MM.1S (cell line): Measurements from ENCODE around the gene SPATA22.
"Not testable (repeated sequence)": the region's sequence is repeated elsewhere in the genome, so short reads cannot be mapped to it uniquely, and the experiment has no call there.

Source experiments
- DNase-seq: peaks from one replicate; pipeline ENCODE4 v3.0.0-alpha.2; 2015
- H2AFZ ChIP-seq: fragments of 300-600 bp; sonication (generic); 2 replicates; pipeline ENCODE4 v1.6.0; 2016; ENCODE audit warnings: antibody characterized with exemption, low read length
- H3F3A ChIP-seq: fragments of 300-600 bp; sonication (generic); 2 replicates; pipeline ENCODE4 v1.6.1; 2016; ENCODE audit warnings: mild to moderate bottlenecking, antibody characterized with exemption, low read length, moderate library complexity, mixed read lengths; ENCODE audit not compliant: insufficient read depth
- H3K27ac ChIP-seq: fragments of 300-600 bp; sonication (generic); 2 replicates; pipeline ENCODE4 v1.5.1; 2016; ENCODE audit warnings: mild to moderate bottlenecking, low read length
- H3K27me3 ChIP-seq: fragments of 300-600 bp; sonication (generic); replicated peaks from 2 replicates; pipeline ENCODE4 v1.6.0; 2016; ENCODE audit warnings: low read length; ENCODE audit not compliant: insufficient read depth
- H3K36me3 ChIP-seq: fragments of 300-600 bp; sonication (generic); replicated peaks from 2 replicates; pipeline ENCODE4 v1.6.1; 2016; ENCODE audit warnings: mild to moderate bottlenecking, low read length, mixed read lengths; ENCODE audit not compliant: insufficient read depth
- H3K4me1 ChIP-seq: fragments of 300-600 bp; sonication (generic); 2 replicates; pipeline ENCODE4 v1.6.1; 2016; ENCODE audit warnings: low read length, mixed read lengths
- H3K4me2 ChIP-seq: fragments of 300-600 bp; sonication (generic); 2 replicates; pipeline ENCODE4 v1.6.0; 2016; ENCODE audit warnings: low read depth, low read length
- H3K4me3 ChIP-seq: fragments of 300-600 bp; sonication (generic); 2 replicates; pipeline ENCODE4 v1.5.1; 2016; ENCODE audit warnings: low read length, mixed read lengths
- H3K79me2 ChIP-seq: fragments of 300-600 bp; sonication (generic); 2 replicates; pipeline ENCODE4 v1.6.1; 2016; ENCODE audit warnings: mixed run types, low read length, mixed read lengths
- H3K9ac ChIP-seq: fragments of 300-600 bp; sonication (generic); 2 replicates; pipeline ENCODE4 v1.6.1; 2016; ENCODE audit warnings: low read length, mixed read lengths
- H3K9me2 ChIP-seq: fragments of 300-600 bp; sonication (generic); replicated peaks from 2 replicates; pipeline ENCODE4 v1.6.1; 2016; ENCODE audit warnings: mild to moderate bottlenecking, low read length, mixed read lengths; ENCODE audit not compliant: insufficient read depth
- H3K9me3 ChIP-seq: fragments of 300-600 bp; sonication (generic); replicated peaks from 2 replicates; pipeline ENCODE4 v1.6.1; 2016; ENCODE audit warnings: mild to moderate bottlenecking, low read length, mixed read lengths; ENCODE audit not compliant: insufficient read depth
- H4K20me1 ChIP-seq: fragments of 300-600 bp; sonication (generic); 2 replicates; pipeline ENCODE4 v1.6.1; 2016; ENCODE audit warnings: mild to moderate bottlenecking, low read length, moderate library complexity, mixed read lengths; ENCODE audit not compliant: insufficient read depth
- EZH2 ChIP-seq: fragments of 300-600 bp; sonication (generic); optimal IDR thresholded peaks from 2 replicates; pipeline ENCODE3; 2017; ENCODE audit warnings: low read depth, mild to moderate bottlenecking, antibody characterized with exemption, low read length, mixed read lengths
- EZH2phosphoT487 ChIP-seq: fragments of 300-600 bp; sonication (generic); IDR thresholded peaks from 2 replicates; pipeline ENCODE4 v1.6.1; 2018; ENCODE audit warnings: antibody characterized with exemption, low read length
- TF ChIP-seq, protein P1 (sequence below): fragments of 300-600 bp; sonication (generic); IDR thresholded peaks from 2 replicates; pipeline ENCODE4 v1.5.1; 2016; ENCODE audit warnings: antibody characterized with exemption, low read length, mixed read lengths

Gene SPATA22

DNA sequence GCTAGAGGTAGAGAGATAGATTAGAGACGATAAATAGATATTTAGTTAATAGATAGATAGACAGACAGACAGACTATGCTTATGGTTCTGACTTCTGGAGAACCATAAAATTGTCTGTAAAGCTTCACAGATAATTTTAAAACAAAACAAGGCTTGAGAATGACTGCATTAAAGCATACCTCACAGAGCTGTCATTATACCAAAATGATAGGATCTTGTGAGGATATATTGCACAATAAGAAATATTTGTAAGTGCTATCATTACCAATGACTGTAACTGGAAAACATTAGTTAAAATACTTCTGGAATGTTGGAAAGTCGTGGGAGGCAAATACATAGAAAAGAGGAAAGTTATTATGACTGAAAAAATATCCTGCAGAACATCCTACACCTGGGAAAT lies 69.8 kb downstream of the SPATA22 start:
- TF ChIP-seq EZH2 (no peak), EZH2phosphoT487 (no peak)
- TF ChIP-seq, protein P1, sequence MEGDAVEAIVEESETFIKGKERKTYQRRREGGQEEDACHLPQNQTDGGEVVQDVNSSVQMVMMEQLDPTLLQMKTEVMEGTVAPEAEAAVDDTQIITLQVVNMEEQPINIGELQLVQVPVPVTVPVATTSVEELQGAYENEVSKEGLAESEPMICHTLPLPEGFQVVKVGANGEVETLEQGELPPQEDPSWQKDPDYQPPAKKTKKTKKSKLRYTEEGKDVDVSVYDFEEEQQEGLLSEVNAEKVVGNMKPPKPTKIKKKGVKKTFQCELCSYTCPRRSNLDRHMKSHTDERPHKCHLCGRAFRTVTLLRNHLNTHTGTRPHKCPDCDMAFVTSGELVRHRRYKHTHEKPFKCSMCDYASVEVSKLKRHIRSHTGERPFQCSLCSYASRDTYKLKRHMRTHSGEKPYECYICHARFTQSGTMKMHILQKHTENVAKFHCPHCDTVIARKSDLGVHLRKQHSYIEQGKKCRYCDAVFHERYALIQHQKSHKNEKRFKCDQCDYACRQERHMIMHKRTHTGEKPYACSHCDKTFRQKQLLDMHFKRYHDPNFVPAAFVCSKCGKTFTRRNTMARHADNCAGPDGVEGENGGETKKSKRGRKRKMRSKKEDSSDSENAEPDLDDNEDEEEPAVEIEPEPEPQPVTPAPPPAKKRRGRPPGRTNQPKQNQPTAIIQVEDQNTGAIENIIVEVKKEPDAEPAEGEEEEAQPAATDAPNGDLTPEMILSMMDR = no peak

DNA sequence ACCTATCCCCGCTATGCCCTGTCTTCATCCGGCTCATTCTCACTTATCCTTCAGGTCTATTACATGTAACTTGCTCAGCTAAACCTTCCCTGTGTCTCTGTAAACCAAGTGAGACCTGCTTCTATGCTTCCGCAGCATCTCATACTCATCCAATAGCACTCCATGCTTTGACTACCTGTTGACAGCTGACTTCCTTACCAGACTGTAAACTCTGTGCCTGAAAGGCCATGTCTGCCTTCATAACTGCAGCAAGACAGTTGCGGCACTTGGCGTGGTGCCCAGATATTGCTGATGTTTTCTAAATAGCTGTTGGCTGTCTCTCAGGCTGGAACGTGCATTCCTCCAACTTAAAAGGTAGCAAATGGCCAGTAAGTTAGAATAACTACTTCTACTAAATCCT lies 71.6 kb downstream of the SPATA22 start:
- Histone ChIP-seq H3K4me1 (no peaks in the 10 kb centered on the region), H3K27ac (no peak overlapping the region), H3K79me2 (no peaks in the 10 kb centered on the region), H3K36me3 (no peaks in the 10 kb centered on the region), H3K4me2 (no peak overlapping the region), H4K20me1 (no peaks in the 10 kb centered on the region), H3F3A (no peaks in the 10 kb centered on the region), H3K4me3 (no peak overlapping the region), H3K9me2 (no peaks in the 10 kb centered on the region), H3K9ac (no peak overlapping the region), H3K9me3 (no peaks in the 10 kb centered on the region), H2AFZ (no peak overlapping the region), H3K27me3 (no peaks in the 10 kb centered on the region)
- TF ChIP-seq EZH2 (no peak), EZH2phosphoT487 (no peak)
- TF ChIP-seq, protein P1 = no peak
- DNase-seq = no peak

More for the DNA sequence above, 69.8 kb downstream of the SPATA22 start:
- H3K4me2 ChIP-seq = no peak overlapping the region
- no peak overlapping the region for H3K27ac ChIP-seq
- H3K9me2 ChIP-seq = no peaks in the 10 kb centered on the region
- no peak overlapping the region for H3K9ac ChIP-seq
- DNase-seq = no peak
- no peaks in the 10 kb centered on the region for H3F3A ChIP-seq
- H3K27me3 ChIP-seq = no peaks in the 10 kb centered on the region
- H3K4me3 ChIP-seq = no peak overlapping the region
- no peaks in the 10 kb centered on the region for H3K9me3 ChIP-seq
- no peaks in the 10 kb centered on the region for H3K79me2 ChIP-seq
- no peaks in the 10 kb centered on the region for H3K4me1 ChIP-seq
- no peak overlapping the region for H2AFZ ChIP-seq
- no peaks in the 10 kb centered on the region for H3K36me3 ChIP-seq
- no peaks in the 10 kb centered on the region for H4K20me1 ChIP-seq

DNA sequence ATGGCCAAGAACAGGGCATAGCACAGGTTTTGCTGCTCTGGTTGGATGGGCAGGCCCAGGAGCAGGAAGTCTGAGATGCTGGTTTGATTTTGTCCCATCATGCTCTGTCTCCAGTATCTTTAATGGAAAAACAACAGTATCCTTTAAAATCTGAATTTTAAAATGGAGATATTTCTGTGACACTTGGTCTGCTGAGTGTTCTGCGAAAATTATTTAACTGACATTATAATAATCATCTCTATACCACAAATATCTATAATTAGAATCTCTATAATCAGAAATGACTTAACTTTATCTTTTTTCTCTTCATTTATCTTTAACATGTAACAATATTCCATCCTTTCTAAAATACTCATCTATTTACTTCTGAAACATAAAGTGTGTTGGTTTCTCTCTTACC lies 73.3 kb downstream of the SPATA22 start, which contains the start of gene OR1E1:
Gene OR1E1, minus strand, starts transcription at position 101 of the 400 bp plus-strand sequence. Its CDS starts 0 bp downstream, at position 101.
- H3K36me3 ChIP-seq = no peaks in the 10 kb centered on the region
- no peaks in the 10 kb centered on the region for H3K9me2 ChIP-seq
- H3F3A ChIP-seq = no peaks in the 10 kb centered on the region
- no peaks in the 10 kb centered on the region for H3K27me3 ChIP-seq
- H3K27ac ChIP-seq = no peak within 1 kb of the TSS
- H3K4me3 ChIP-seq = no peak within 1 kb of the TSS
- no peaks in the 10 kb centered on the region for H3K4me1 ChIP-seq
- no peak within 1 kb of the TSS for H2AFZ ChIP-seq
- TF ChIP-seq EZH2 (no peak), EZH2phosphoT487 (no peak)
- TF ChIP-seq, protein P1 = no peak
- no peaks in the 10 kb centered on the region for H3K79me2 ChIP-seq
- no peak within 1 kb of the TSS for H3K4me2 ChIP-seq
- H3K9me3 ChIP-seq = no peaks in the 10 kb centered on the region
- H3K9ac ChIP-seq = no peak within 1 kb of the TSS
- H4K20me1 ChIP-seq = no peaks in the 10 kb centered on the region
- DNase-seq = no peak

DNA sequence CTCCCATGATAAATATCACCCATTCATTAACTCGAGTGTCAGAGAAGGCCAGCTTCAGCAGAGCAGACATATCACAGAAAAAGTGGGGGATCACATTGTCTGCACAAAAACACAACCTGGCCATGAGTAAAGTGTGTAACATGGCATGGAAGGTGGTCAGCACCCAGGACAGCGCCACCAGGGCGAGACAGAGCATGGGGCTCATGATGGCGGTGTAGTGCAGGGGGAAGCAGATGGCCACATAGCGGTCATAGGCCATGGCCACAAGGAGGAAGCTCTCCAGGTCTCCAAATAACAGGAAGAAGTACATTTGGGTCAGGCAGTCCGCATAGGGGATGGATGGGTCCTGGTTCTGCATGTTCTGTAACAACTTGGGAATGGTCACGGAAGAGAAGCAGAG lies 73.8 kb downstream of the SPATA22 start:
- not testable (repeated sequence) for H3K9me3 ChIP-seq, H2AFZ ChIP-seq, H3K4me3 ChIP-seq, H3K79me2 ChIP-seq, H3K9me2 ChIP-seq, H3K27ac ChIP-seq, H3K27me3 ChIP-seq, H3K9ac ChIP-seq, DNase-seq, H4K20me1 ChIP-seq, H3K36me3 ChIP-seq, H3K4me2 ChIP-seq, H3K4me1 ChIP-seq, H3F3A ChIP-seq
